ENCODE measurements around the gene MYH7.

Gene MYH7

GRCh38 chr14:23385642-23386265 is 49.7 kb downstream of the MYH7 start:
- DNase-seq: no peak

DNA sequence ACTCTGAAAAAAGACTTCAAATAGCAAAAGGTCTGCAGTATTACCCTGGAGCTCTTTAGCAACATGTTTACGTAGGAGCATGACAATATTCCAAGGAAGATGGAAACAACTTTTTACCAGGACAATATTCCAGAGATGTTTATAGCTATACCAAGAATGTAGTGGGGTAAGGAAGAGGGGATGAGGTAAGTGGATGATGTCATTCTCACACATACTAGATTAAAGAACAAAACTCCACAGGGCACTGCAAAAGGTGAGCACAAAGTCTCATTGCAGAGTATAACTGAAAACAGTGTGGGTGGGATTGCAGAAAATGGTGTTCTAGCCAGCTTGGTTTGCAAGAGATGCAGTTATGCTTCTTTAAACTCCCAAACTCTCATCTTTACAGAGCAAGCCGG is 50.2 kb downstream of the MYH7 start:
- DNase-seq: no peak

GRCh38 chr14:23384364-23385080 is 50.9 kb downstream of the MYH7 start:
- no peak for DNase-seq

DNA sequence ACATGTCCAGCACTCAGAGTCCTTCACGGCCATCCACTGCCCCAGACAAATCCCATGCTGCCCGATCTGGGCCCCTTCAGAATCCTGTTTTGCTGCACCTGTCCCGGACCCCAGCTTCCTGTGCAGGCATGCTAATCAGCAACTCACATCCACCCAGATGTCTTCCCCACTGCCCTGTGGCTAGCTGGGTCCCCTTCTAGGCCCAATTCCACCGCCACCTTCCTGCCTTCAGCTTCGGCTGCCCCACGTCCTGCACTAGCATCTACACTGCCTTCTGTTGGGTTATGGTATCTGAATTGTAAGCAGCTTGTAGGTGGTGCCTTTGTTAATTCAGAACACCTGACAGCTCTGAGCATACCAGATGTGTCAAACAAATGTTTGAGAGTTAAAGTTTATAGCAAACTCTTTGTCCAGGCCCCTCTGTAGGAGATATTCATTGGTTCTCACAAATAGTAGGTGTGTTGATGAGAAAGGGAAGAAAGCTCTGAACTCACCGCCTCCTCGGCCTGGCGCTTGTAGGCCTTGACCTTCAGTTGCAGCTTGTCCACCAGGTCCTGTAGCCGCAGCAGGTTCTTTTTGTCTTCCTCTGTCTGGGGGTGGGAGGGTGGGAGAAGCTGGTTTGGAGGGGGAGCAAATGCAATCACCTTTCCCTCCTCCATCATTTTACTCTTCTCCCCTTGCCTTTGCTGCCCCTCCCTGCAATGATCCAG is 52.6 kb downstream of the MYH7 start:
- no peak for DNase-seq

- DNase-seq: no peak
These were observed 53.2 kb downstream of the MYH7 start for GRCh38 chr14:23382276-23382675.

DNA sequence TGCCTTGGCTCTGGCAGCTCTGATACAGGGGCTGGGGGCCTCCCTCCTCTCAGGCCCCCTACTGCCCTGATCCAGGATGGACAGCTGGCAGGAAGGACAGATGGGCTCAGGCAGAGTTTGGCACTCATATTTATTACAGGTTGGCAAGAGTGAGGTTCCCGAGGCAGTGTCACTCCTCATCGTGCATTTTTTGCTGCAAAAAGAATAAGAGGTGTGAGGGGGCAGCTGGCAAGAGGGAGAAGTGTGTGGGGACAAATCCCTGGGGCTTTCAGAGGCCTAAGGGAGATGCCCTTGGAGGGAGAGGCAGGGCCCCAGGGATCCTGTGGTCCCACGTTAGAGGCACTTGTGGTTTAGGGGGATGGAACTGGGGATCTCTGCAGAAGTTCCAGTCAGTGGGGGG is 53.6 kb downstream of the MYH7 start:
- DNase-seq: no peak

DNA sequence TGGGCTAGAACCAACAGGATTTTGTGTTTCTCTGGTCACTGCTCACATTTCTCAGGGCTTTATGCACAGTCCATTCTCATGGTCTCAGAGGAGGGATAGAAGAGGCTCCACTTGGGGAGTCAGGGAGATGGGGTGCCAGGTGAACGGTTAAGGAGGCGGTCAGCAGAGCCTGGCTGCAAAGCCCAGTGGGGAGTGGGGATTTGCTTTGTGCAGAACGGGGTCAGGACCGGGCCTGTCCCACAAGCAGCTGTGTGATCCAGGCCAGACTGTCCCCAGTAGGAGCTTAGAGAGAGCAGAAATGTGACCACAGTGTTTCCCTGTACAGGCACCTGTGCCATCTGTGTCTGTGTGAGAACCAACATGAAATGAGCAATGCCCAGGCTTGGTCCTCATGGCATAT is 54.5 kb downstream of the MYH7 start:
- no peak for DNase-seq

GRCh38 chr14:23380197-23380914 is 55.1 kb downstream of the MYH7 start:
- no peak for DNase-seq

- DNase-seq: no peak
These were observed 55.9 kb downstream of the MYH7 start for GRCh38 chr14:23379366-23380196.

DNA sequence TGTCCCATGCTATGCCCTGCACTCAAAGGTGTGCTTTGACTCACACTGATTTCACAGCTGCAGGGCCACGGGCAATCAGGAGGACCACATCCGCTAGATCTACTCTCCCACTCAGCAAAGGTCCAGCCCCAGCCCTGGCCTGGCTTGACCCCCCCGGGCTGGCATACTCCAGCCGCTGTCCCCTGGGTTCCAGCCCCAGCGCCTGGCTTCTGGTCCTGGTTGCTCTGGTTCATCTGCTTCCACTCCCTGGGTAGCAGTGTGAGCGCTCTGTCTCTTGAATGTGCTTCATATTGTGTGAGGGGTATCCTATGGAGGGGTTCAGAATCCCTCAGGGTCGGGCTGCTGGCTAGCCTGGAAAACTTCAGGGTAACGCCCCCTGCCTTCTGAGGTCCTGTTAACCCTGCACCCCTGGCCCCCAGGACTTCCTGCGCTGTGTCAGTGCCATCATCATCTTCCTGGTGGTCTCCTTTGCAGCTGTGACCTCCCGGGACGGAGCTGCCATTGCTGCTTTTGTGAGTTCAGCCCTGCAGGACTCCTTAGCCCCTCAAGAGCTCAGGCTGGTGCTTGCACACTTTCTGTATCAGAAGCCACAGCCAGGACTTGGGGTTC is 56.7 kb downstream of the MYH7 start:
- DNase-seq: no peak

GRCh38 chr14:23377573-23378563 is 57.6 kb downstream of the MYH7 start:
- no peak for DNase-seq

GRCh38 chr14:23377198-23377550 is 58.3 kb downstream of the MYH7 start:
- no peak for DNase-seq

DNA sequence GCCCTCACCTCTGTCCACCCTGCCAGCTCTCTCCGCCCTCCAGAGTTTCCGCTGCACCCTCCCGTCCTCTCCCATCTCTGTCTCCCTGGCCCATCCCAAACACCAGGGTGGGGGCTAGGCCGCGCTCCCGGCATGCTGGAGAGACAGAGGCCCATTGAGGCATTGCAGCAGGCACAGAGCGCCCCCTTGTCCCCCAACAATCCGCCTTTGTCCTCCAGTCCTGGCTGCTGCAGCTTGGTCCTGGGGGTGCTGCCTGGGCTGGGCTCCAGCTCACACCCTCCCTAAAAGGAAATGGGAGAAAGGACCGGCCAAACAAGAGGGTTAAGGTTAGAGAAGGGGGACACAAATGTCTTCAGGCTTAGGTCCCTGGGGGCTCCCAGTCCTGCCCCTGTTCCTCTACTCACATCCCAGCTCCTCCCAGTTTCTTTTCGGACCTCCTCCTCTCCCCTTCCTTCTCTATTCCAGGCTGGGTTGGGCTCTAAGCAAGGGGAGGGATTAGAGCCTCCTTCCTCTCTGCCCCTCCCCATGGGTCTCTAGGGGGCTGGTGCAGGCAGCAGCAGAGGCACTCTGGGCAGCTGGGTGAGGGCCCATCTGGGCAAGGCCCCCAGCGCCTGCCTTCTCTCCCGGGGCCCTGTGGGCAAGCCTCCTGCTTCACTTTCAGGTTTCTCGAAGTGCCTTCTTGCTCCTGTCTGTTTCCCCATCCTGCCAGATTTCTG is 58.8 kb downstream of the MYH7 start, which contains the start of gene CMTM5:
TSS of gene CMTM5 (plus strand) at position 565 of the 716 bp plus-strand sequence. CDS start 206 bp downstream, outside the sequence.
- no peak for DNase-seq

DNA sequence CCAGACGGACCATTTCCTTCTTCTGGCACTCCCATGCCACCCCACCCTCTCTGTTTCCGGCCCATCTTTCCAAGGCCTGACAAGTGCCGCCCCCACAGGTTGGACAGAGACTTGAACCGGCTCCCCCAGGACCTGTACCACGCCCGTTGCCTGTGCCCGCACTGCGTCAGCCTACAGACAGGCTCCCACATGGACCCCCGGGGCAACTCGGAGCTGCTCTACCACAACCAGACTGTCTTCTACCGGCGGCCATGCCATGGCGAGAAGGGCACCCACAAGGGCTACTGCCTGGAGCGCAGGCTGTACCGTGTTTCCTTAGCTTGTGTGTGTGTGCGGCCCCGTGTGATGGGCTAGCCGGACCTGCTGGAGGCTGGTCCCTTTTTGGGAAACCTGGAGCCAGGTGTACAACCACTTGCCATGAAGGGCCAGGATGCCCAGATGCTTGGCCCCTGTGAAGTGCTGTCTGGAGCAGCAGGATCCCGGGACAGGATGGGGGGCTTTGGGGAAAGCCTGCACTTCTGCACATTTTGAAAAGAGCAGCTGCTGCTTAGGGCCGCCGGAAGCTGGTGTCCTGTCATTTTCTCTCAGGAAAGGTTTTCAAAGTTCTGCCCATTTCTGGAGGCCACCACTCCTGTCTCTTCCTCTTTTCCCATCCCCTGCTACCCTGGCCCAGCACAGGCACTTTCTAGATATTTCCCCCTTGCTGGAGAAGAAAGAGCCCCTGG is 59.8 kb downstream of the MYH7 start:
- DNase-seq: no peak

- no peak for DNase-seq
These were observed 62.4 kb downstream of the MYH7 start for GRCh38 chr14:23373041-23373440.

DNA sequence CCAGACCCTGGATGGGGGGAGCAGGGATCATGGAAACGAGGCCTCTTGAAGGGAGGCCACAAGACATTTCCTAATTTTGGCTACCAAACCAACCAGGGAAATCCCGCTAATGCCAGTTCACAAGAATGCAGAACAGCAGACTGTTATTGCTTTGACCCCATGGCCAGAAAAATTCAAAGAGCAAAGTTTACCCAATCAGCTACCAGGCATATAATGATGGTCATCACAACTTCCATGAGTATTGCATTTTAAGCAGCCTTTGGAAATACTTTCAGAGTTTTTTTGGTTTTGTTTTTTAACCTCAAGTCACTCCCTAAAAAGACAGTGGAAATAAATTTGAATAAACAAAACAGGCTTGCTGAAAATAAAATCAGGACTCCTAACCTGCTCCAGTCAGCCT is 63.0 kb downstream of the MYH7 start, which contains the start of gene IL25:
TSS of gene IL25 (plus strand) at position 301 of the 400 bp plus-strand sequence.
- DNase-seq: no peak

GRCh38 chr14:23371865-23372264 is 63.6 kb downstream of the MYH7 start:
- no peak for DNase-seq

GRCh38 chr14:23370221-23370620 is 65.2 kb downstream of the MYH7 start:
- no peak for DNase-seq

- no peak for DNase-seq
These were observed 69.0 kb downstream of the MYH7 start for GRCh38 chr14:23366426-23366921.
